Fibroblast of lung (primary cell): Measurements from ENCODE around the gene MYOM3.

Experiments used
- EZH2 ChIP-seq: IDR thresholded peaks from 2 replicates; pipeline ENCODE4 v1.5.1; 2012; ENCODE audit warnings: low read length, control low read depth, mild to moderate bottlenecking; ENCODE audit errors: missing control alignments
- TF ChIP-seq, protein P1 (sequence below), 2 donors: IDR thresholded peaks in 1 of 2; conservative IDR thresholded peaks in 1 of 2; 1 replicate in 1 of 2; 2 replicates in 1 of 2; pipeline ENCODE4 v1.5.1; 2011 to 2012; ENCODE audit warnings: low read length in 2 of 2, control low read depth in 1 of 2, inconsistent platforms in 1 of 2, low read depth in 1 of 2, mild to moderate bottlenecking in 1 of 2

- TF ChIP-seq, protein P1, sequence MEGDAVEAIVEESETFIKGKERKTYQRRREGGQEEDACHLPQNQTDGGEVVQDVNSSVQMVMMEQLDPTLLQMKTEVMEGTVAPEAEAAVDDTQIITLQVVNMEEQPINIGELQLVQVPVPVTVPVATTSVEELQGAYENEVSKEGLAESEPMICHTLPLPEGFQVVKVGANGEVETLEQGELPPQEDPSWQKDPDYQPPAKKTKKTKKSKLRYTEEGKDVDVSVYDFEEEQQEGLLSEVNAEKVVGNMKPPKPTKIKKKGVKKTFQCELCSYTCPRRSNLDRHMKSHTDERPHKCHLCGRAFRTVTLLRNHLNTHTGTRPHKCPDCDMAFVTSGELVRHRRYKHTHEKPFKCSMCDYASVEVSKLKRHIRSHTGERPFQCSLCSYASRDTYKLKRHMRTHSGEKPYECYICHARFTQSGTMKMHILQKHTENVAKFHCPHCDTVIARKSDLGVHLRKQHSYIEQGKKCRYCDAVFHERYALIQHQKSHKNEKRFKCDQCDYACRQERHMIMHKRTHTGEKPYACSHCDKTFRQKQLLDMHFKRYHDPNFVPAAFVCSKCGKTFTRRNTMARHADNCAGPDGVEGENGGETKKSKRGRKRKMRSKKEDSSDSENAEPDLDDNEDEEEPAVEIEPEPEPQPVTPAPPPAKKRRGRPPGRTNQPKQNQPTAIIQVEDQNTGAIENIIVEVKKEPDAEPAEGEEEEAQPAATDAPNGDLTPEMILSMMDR (conservative IDR thresholded peaks at IDR 0.05 in 1 of 2, IDR thresholded peaks at IDR 0.05 in 1 of 2; ENCODE audit: low read depth in 1 of 2, low read length in 2 of 2) = no peak
- no peak for TF ChIP-seq EZH2
These were observed 29.5 kb upstream of the MYOM3 start for GRCh38 chr1:24141311-24141997.
